ENCODE results near the gene FGF21. TPM values are rescaled to one million over a fixed set of nuclear protein-coding genes. Genes with fewer than 3 reads are reported as not detected.

FGF21 gene
- total and polyA plus RNA-seq, 9 donors = not detected

- H3K4me1 ChIP-seq (ENCODE audit: insufficient read depth) = peaks cover 4% of the 10 kb centered on the region
- intact Hi-C loops (cut with DNase I) = no loop called here
- no peaks in the 10 kb centered on the region for H3K36me3 ChIP-seq
- no peaks in the 10 kb centered on the region for H3K9me3 ChIP-seq
- no peaks in the 10 kb centered on the region for H3K27me3 ChIP-seq
- no peak for TF ChIP-seq EP300 (IDR thresholded peaks at IDR 0.05)
- TF ChIP-seq POLR2A (IDR thresholded peaks at IDR 0.05) = no peak
- no peak for TF ChIP-seq CTCF (IDR thresholded peaks at IDR 0.05)
- no peak for DNase-seq
- WGBS, 3 donors = 89 to 94% (median 92%) methylated on average over 29 to 31 of the region's 31 CpGs
- H3K27ac ChIP-seq = no peak overlapping the region
- no peak overlapping the region for H3K4me3 ChIP-seq
These were observed 5.0 kb upstream of the FGF21 start for GRCh38 chr19:48750351-48750750.

GRCh38 chr19:48750771-48751504 is 4.4 kb upstream of the FGF21 start:
- no peaks in the 10 kb centered on the region for H3K27me3 ChIP-seq
- H3K4me3 ChIP-seq = no peak overlapping the region
- H3K27ac ChIP-seq = no peak overlapping the region
- TF ChIP-seq EP300 (IDR thresholded peaks at IDR 0.05) (no peak), CTCF (IDR thresholded peaks at IDR 0.05) (no peak), POLR2A (IDR thresholded peaks at IDR 0.05) (no peak)
- WGBS, 3 donors = 83 to 91% (median 87%) methylated on average over 29 of the region's 29 CpGs
- no peaks in the 10 kb centered on the region for H3K36me3 ChIP-seq
- no peaks in the 10 kb centered on the region for H3K9me3 ChIP-seq
- peaks cover 4% of the 10 kb centered on the region for H3K4me1 ChIP-seq (ENCODE audit: insufficient read depth)
- intact Hi-C loops (cut with DNase I) = no loop called here
- DNase-seq = no peak

GRCh38 chr19:48751845-48752495 is 3.4 kb upstream of the FGF21 start:
- Histone ChIP-seq H3K4me3 (peak overlapping the region; percentile 9), H3K4me1 (ENCODE audit: insufficient read depth) (peaks cover 2% of the 10 kb centered on the region), H3K36me3 (no peaks in the 10 kb centered on the region), H3K27ac (no peak overlapping the region), H3K9me3 (no peaks in the 10 kb centered on the region), H3K27me3 (no peaks in the 10 kb centered on the region)
- 14 to 20% (median 16%) methylated on average over 20 of the region's 20 CpGs for WGBS, 3 donors
- DNase-seq = no peak
- TF ChIP-seq POLR2A (IDR thresholded peaks at IDR 0.05) (no peak), EP300 (IDR thresholded peaks at IDR 0.05) (no peak)
- intact Hi-C loops (cut with DNase I) = no loop called here

- DNase-seq = no peak
- intact Hi-C loops (cut with DNase I) = no loop called here
- Histone ChIP-seq H3K4me1 (ENCODE audit: insufficient read depth) (peaks cover 2% of the 10 kb centered on the region), H3K9me3 (no peaks in the 10 kb centered on the region), H3K36me3 (no peaks in the 10 kb centered on the region), H3K4me3 (peak within 1 kb of the TSS; percentile 9), H3K27ac (no peak within 1 kb of the TSS), H3K27me3 (no peaks in the 10 kb centered on the region)
- 1 to 6% (median 2%) methylated on average over 59 to 73 of the region's 73 CpGs for WGBS, 3 donors
- no peak for TF ChIP-seq EP300 (IDR thresholded peaks at IDR 0.05)
- TF ChIP-seq POLR2A (IDR thresholded peaks at IDR 0.05) = no peak
- TF ChIP-seq CTCF (IDR thresholded peaks at IDR 0.05) = no peak
These were observed 2.6 kb upstream of the FGF21 start, which contains the start of gene FUT1 for GRCh38 chr19:48752496-48753365. TSS of gene FUT1 (minus strand) at chr19:48752641. CDS start at chr19:48751281, 1,360 bp downstream.
